HG03469 (cell line): Measurements from ENCODE around the gene LSM5.

Experiments
- ATAC-seq: cut with Tn5 transposase; IDR thresholded peaks from one replicate; pipeline ENCODE4 v1.9.1; 2021; ENCODE audit warnings: mild to moderate bottlenecking, moderate library complexity, moderate number of reproducible peaks; ENCODE audit not compliant: unreplicated experiment

LSM5 gene

GRCh38 chr7:32462977-32463376 is 27.2 kb downstream of the LSM5 start:
- ATAC-seq = no peak

DNA sequence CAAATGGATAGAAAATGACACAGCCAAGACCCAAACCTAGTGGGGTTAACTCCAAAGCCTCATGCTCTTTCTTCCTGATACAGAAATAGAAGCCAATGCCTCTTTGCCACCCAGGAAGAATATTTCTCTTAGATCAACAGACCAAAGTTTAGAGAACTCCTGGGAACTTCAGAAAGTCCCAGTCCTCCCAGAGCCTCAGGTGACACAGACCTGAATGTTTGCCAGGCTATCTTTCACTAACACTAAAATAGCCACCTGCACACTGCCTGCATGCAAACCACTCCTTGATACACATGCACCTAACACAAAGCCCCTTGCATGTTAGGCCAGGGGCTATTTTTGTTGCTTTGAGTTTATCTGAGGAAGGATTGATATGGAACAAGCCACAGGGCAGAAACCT is 27.7 kb downstream of the LSM5 start:
- ATAC-seq = no peak

DNA sequence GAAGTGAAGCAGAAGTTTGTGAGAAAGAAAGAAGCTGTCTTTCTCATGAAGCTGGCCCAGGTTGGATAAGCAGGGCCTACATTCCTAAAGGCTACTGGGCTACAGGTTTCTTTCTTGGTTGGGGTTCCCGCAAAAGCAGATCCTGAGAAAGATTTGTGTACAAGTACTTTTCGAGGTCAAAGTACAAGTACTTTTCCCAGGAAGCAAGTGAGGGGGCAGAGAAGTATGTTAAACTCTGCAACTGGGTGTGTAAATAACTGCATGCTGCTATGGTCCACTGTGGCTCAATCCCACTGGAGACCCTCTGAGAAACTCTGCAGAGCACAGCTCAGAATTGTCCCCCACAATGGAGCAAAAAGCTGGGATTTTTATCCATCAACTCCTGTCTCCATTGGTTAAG is 28.7 kb downstream of the LSM5 start:
- ATAC-seq = no peak

- no peak for ATAC-seq
These were observed 30.4 kb downstream of the LSM5 start for GRCh38 chr7:32459788-32460187.

- ATAC-seq = no peak
These were observed 32.2 kb downstream of the LSM5 start for GRCh38 chr7:32458025-32458424.

- no peak for ATAC-seq
These were observed 36.7 kb downstream of the LSM5 start for GRCh38 chr7:32453341-32454011.

DNA sequence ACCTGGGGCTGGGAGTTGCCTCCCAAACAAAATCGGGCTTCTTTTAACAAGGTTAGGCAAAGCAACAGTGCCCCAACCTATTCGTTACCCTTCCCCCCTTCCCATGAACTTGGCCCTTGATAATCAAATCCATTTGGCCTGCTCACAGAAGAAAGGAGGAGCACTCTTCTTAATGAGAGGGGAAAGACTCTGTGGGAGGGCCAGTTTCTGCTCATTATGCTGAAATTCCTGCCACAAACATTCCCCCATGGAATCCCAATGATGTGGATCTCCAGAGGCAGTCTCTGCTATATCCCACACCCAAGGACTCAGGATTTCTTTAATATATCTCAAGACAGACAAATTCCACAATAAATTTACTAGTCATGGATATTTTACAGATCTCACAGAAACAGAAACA is 43.0 kb downstream of the LSM5 start:
- no peak for ATAC-seq

DNA sequence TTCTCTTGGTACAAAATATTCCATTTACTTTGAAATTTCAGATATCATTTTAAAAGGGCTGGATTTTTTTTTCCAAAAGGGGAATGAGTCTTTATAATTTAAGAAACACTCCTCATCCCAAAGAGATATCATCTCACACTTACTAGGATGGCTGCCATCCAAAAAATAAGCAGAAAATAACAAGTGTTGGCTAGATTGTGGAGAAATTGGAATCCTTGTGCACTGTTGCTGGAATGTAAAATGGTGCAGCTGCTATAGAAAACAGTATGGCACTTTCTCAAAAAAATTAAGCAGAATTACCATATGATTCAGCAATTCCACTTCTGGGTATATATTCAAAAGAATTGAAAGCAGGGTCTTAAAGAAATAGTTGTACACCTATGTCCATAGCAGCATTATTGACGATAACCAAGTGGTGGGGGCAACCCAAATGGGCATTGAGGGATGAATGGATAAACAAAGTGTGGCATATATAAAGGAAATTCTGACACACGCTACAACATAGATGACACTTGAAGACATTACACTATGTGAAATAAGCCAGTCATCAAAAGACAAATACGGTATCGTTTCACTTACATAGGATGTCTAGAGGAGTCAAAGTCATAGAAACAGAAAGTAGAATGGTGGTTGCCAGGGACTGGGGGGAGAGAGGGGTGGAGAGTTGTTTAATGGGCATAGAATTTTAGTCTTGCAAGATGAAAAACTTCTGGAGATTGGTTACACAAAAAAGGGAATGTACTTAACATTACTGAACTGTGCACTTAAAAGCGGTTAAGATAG is 53.8 kb downstream of the LSM5 start:
- no peak for ATAC-seq
